HG03469 (cell line): ENCODE results near the gene KIF20B.
"Not testable (repeated sequence)": the region's sequence is repeated elsewhere in the genome, so short reads cannot be mapped to it uniquely, and the experiment has no call there.

Experiments
- ATAC-seq: cut with Tn5 transposase; IDR thresholded peaks from one replicate; pipeline ENCODE4 v1.9.1; 2021; ENCODE audit warnings: mild to moderate bottlenecking, moderate library complexity, moderate number of reproducible peaks; ENCODE audit not compliant: unreplicated experiment

KIF20B gene

DNA sequence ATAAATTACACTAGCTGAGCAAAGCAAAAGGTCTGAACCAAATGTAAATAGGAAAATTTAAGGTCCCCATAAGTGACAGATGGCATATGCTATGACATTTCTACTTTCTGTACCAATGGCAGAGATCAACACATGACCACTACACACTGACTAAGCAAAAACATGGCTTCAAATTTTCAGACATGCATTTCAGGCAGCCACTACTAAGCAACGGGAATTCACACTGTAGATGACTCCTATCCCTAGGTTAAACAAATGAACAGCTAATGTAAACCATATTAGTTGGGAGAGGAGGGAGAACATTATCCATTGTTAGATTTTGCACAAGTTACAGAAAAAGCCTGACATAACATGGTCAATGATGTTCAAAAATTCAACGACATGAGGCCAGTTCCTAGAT is 11.4 kb upstream of the KIF20B start:
- no peak for ATAC-seq

DNA sequence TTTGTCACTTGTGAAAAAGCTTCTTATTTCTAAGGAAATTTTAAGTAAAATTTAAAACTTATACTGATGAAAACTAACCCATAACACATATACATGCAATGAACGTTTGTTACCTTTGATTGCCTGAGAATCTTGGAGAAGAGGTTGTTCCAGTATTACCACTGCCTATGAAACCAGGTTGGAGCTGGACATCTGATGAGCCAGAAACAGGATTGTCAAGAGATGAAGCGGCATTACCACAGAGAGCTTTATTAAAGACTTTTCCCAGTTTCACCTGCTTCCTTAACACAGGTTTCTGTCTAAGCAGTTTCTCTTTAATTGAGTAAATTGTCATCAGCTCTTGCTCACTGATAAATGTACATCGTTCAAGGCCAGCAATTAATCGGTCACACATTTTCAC is 9.0 kb upstream of the KIF20B start:
- ATAC-seq: no peak

DNA sequence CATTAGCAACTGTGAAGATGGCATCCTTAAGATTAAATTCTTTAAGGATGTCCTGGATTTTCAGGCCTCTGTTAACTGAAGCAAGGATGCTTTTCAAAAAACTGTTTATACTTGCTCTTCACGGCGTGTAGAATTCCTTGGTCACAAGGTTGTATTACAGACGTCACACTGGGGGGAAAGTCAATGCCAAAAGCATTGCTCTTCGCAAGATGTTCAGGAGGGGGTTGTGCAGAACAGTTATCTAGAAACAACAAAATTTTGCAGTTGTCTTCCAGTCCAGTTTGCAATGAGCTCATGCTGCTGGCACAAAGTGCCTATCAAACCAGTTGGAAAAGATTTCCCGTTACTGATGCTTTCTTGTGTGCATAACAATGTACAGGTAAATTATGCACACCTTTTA is 8.2 kb upstream of the KIF20B start:
- ATAC-seq: no peak

DNA sequence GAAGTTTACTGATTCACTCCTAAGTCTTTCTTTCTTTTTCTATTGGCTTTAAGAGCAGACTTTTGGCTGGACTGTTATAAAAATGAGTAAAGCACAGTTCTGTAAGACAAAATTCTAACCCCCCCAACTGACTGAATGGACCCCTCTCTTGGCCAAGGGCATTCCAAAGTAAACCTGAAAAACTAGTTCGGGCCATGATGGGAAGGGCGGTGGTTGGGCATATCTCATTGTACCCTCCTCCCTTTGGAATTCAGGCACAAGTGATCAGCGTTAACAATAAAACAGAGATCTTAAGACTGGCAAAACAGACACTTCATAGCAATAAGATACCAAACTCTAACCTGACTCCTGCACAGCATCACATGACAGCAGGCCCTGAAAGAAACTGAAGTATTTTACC is 6.1 kb upstream of the KIF20B start:
- ATAC-seq: no peak

DNA sequence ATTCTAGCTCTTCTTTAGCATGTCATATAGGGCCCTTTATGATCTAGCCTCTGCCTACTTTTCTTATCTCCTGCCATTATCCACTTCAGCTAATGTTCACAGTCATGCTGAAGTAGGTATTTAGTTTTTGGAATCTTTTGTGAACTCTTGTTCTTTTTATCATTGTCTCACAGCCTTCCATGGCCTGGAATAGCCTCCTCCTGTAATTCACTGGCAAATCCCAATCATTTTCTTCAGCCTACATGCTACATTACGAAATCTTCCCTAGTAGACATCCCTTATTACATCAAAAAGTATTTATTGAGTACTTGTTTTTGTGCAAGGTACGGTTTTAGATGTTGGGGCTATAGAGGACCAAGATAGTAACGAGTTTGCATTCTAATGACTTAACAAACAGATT is 3.4 kb upstream of the KIF20B start:
- ATAC-seq: no peak

DNA sequence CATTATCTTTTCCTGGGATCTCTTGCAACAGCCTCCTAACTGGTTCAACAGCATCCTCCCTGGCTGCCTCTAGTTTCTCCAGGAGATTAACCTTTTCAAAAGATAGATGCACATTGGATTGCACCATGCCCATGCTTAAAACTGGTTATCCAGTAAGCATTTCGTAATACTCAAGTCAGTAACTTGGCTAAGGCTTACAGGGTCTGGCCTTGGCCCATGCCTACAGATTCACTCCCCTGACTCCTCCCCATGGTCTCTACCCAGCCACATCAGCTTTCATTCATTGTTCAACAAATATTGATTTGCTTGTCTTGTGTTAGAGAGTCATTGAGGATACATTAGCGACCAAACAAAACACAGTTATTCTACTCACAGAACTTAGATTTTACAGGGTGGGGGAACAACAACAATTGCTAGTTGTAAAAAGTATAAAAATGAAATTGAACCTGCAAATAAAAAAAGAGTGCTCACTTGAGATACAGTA is 1.8 kb upstream of the KIF20B start:
- ATAC-seq: no peak

DNA sequence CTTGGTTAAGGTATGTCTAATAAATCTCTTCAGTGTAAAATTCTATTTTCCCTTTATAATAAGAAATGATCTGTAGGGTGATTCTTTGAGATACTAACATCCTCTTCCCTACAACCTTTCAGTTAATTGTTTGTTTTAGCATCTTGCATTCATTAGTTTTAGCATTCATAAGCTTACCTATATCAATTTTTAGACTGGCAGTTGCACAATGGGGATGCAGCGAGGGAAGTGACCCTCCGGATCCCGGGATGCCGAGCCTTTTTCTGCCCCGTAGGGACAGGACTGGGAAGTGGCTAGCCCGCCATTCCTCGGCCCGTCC is 508 bp upstream of the KIF20B start:
- no peak for ATAC-seq

DNA sequence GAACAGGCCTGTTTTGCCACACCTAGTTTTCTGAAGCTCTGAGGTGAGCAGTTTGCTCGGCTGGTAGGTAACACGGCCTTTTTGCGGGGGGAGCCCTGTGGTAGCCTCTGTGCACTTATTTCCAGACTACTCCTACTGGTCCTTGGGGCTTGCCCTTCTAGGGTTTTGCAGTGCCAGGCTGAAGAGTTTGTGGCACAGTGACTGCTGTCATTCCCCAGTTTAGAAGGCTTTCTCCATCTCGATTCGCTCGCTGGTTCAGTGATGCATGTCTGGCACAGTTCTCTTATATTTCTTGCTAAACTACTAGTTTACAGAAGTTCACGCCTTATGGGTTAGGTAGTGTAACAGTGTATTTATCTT is 711 bp downstream of the KIF20B start:
- ATAC-seq: no peak

DNA sequence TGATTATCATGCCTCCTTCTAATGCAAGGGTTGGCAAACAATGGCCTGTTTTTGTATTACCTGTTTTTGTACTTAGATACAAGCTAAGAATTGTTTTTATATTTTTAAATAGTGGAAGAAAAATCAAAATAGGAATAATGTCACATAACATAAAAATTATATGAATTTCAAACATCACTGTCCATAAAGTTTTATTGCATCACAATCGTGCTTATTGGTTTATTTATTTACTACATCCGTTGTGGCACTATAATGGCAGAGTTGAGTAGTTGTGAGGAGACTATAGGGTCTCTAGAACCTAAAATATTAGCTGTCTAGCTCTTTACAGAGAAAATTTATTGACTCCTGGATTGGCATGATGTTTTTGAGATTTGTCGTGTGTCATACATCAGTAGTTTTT is 4.1 kb downstream of the KIF20B start:
- ATAC-seq: no peak

DNA sequence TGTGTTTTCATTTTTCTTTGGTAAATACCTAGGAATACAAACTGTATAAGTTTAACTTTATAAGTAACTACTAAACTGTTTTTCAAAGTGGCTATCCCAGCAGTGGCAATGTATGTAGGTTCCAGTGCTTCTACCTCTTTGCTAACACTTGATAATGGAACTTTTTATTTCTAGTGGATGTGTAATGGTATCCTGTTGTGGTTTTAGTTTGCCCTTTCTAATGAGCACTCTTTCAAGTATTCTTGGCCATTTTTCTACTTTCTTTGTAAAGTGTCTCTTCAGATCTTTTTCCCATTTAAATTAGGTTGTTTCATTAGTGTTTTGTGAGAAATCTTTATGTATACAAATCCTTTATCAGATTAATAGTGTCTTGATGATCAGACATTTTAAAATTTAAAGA is 4.6 kb downstream of the KIF20B start:
- no peak for ATAC-seq

DNA sequence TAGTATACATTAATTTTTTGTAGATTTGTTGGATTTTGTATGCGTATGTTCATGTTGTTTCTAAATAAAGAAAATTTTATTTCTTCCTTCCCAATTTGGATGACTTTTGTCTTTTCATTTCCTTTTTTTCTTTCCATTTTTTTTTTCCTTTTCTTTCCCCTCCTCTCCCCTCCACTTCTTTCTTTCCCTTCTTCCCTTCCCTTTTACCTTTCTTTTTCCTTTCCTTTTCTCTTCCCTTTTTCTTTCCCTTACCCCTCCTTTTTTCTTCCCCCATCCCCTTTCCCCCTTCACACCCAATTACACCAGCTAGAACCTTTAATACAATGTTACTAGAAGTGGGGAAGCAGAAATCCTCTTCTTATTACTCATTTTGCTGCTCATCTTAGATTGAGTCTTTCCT is 6.0 kb downstream of the KIF20B start:
- no peak for ATAC-seq

DNA sequence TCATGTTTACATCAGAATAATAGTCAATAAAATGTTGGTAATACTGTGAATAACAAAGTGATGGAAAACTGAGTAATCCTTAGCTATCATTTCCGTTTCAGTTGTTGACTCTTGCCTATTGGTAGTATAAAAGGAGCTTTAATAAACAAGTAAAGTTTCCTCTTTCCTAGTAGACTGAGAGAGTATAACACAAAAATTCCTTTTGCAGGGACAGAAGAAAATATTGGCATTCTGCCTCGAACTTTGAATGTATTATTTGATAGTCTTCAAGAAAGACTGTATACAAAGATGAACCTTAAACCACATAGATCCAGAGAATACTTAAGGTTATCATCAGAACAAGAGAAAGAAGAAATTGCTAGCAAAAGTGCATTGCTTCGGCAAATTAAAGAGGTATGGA is 9.4 kb downstream of the KIF20B start:
- ATAC-seq: no peak

DNA sequence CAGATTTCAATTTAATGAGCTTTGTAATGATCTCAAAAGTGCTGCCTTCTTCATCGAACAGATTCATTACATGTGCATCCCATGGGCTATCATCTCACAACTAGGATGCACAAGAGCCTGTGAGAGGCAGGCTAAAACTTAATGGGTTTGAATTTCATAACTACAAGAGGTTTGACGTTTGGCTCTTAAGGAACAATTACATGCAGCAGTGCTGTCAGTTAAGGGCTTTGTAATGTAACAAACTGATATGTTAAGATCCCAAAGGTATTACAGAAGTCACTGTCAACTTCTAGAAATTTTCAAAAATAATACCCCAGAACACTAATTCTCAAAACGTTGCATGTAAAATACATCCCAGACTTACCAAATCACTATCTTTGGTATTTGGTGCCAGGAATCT is 33.2 kb downstream of the KIF20B start:
- ATAC-seq: no peak

DNA sequence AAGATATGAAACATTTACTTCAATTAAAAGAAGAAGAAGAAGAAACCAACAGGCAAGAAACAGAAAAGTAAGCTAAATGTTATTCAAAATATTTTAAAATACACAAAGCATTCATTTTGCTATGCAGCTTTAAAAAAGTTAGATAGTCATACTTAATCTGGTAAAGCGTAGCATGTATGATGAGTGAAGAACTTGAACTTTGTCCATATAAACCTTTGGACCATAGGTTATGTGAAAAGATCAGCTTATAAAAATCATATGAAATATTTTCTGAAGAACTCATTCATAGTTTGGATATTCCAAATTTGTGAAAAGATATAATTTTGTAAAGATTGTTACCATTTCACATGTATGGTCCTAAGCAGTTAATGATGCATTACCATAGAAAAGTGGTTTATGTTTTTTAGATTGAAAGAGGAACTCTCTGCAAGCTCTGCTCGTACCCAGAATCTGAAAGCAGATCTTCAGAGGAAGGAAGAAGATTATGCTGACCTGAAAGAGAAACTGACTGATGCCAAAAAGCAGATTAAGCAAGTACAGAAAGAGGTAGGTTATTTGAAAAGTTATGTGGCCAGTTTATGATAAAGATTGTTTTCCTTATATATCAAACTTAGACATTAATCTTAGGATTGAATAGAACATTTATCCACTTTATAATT is 37.3 kb downstream of the KIF20B start:
- peak; percentile 92 for ATAC-seq

DNA sequence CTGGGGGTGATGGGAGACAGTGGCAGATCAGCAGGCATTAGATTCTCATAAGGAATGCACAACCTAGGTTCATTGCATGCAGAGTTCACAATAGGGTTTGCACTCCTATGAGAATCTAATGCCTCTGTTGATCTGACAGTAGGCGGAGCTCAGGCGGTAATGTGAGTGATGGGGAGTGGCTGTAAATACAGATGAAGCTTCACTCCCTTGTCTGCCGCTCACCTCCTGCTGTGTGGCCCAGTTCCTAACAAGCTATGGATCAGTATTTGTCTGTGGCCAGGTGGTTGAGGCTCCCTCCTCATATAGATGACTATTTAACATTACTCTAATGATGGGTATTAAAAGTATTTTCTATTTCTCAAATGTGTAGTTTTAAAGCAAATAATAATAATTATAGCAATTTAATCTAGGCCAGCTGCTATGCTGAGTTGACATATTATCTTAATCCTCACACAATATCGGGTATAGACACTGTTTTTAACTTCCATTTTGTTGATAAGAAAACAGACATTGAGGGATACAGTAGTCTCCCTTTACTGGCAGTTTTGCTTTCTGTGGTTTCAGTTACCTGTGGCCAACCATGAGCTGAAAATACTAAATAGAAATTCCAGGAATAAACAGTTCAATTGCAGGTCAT is 39.9 kb downstream of the KIF20B start:
- ATAC-seq: no peak

DNA sequence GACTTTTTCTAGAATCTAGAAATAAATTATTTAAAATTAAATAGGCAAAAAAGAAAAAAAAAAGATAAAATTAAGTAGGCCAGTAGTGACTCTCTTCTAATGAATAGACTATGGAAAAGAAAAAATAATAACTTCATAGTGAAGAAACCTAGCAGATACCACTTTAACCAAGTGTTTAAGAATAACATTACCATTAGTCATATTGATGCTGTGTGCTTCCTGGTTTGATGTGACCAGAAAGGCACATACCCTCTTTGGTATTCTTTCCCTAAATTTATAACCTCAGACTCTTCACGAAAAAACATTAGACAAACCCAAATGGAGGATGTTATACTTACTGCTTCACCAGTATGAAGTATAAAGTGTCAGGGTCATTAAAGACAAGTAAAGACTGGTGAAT is 42.6 kb downstream of the KIF20B start:
- no peak for ATAC-seq

DNA sequence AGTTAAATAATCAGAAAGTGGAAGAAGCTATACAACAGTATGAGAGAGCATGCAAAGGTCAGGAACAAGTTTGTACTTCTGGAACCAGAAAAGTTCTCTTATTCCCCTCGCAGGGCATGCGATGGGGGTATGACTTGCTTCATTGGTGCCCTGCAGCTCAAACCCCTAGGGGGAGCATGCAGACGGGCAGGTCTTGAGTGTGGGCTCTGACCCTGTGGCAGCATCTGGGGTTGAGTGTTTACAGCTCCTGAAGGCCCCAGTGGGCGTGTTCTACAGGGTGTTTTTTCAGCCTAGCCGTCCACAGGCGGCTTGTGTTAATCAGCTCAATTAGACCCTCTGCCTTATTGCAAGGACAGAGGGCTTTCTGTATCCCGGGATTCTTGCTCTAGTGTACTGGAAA is 44.5 kb downstream of the KIF20B start:
- ATAC-seq: no peak

DNA sequence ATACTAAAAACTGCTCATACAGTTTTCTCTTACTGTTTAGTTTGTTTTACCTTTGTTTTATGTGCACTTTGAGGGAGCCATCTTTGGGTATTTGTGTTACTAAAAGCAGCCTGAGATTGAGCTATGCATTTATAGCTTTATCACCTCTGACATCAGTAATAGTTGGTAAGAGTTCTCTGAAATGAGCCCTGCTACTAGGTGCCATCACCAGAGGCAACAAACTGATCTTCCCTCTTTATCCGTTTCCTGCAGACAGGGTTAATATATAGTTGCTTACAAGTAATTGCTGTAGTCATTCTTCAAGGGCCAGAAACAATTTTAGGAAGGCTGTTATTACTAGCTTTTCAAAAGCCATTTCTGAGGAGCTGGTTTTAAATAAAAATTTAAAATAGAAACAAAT is 49.1 kb downstream of the KIF20B start:
- no peak for ATAC-seq

DNA sequence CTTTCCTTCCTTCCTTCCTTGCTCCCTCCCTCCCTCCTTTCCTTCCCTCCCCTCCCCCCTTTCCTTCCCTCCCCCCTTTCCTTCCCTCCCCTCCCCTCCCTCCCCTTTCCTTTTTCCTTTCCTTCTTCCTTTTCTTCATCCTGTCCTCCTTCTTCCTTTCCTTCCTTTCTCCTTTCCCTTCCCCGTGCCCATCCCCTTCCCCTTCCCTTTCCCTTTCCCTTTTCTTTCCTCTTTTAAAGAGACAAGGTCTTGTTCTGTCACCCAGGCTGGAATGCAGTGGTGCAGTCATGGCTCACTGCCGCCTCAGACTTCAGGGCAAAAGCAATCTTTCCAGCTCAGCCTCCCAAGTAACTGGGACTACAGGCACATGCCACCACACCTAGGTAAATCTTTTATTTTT is 54.0 kb downstream of the KIF20B start:
- no peak for ATAC-seq

DNA sequence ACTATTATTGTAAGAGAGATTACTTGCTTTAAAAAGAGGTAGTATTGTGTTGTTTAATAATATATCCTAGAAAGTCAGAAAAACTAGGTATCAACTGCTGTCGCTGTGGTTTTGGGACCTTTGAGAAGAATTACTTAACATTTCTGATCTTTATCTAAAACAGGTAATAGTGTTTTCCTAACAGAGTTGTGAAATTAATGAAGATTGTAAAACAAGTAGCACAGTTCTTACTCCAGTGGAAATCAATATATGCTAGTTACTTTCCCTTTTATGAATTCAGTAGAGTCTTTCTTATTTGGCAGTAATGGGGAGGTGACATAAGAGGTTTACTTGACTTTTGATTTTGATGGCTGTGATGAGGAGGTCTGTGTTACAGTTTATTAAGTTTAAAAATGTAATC is 58.1 kb downstream of the KIF20B start:
- ATAC-seq: no peak

DNA sequence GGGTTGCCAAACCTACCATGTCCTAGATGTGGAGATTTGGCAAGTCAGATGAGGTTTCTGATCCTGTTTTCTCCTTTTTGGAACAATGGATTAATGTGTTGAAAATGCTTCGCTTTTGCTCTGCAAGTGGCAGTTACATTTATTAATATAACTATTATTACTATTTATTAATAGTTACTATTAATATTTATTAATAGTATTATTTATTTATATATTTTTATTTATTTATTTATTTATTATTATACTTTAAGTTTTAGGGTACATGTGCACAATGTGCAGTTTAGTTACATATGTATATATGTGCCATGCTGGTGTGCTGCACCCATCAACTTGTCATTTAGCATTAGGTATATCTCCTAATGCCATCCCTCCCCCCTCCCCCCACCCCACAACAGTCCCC is 62.3 kb downstream of the KIF20B start:
- not testable (repeated sequence) for ATAC-seq

DNA sequence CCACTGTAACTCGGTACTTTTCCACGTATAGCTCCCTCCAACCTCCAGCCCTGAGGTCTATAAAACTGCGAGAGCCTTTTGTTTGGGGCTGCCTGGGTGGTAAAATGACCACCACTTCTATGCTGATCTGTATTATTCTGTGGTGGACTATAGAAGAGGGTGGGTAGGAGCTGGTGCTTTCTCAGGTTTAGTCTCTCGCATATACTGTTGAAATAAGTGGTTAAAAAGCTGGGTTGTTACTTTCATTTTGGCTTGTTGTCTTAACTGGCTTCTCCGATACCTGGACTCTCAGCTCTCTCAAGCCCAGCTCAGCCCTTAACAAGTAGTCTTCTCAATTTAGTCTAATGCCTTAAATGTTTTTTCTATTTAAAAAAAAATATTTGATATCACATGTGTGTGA is 70.3 kb downstream of the KIF20B start:
- ATAC-seq: no peak

DNA sequence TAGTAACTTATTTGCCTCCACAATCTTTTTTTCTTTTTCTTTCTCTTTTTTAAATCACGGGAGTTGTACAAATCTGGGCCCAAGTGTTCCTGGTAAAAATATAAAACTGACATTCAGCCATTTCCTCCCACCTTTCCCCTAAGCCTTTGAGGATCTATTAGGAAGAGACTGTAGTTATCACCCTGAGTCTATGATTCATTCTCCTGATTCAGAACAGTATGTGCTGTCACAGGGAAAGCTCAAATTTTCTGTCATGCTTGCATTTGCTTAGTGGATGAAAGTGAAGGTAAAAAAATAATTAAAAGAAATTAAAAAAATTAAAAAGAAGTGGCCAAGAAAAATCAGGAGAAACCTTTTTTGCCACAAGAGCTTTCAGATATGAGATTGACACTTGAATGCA is 71.7 kb downstream of the KIF20B start:
- ATAC-seq: no peak
